ENCODE measurements around the gene PLPPR1. TPM values are rescaled to one million over a fixed set of nuclear protein-coding genes. Genes with fewer than 3 reads are reported as not detected.
"Not testable (repeated sequence)": the region's sequence is repeated elsewhere in the genome, so short reads cannot be mapped to it uniquely, and the experiment has no call there.

Gene PLPPR1
- total and polyA plus RNA-seq, 8 donors, result 0.30 to 3.1 (median 0.55) TPM; not detected in 1

- H3K27ac ChIP-seq, result peak overlapping the region in 2 of 4 donors; percentile 79 to 84
- intact Hi-C loops (cut with DNase I), result no loop called here
- no peaks in the 10 kb centered on the region for H3K36me3 ChIP-seq
- no peaks in the 10 kb centered on the region for H3K27me3 ChIP-seq
- ATAC-seq, result peak in 1 of 4 donors; percentile 22
- no peak for FAIRE-seq
- H3K4me1 ChIP-seq, result peaks cover 10 to 30% (median 28%) of the 10 kb centered on the region in 3 donors
- H3K4me3 ChIP-seq, result no peak overlapping the region
- no peak for DNase-seq
- H3K9me3 ChIP-seq, result no peaks in the 10 kb centered on the region
- no peak for TF ChIP-seq CTCF (IDR thresholded peaks at IDR 0.05)
- 39 to 49% methylated on average over 2 of the region's 2 CpGs for WGBS, 2 donors
These were observed 296.5 kb downstream of the PLPPR1 start for GRCh38 chr9:101325053-101325452.

DNA sequence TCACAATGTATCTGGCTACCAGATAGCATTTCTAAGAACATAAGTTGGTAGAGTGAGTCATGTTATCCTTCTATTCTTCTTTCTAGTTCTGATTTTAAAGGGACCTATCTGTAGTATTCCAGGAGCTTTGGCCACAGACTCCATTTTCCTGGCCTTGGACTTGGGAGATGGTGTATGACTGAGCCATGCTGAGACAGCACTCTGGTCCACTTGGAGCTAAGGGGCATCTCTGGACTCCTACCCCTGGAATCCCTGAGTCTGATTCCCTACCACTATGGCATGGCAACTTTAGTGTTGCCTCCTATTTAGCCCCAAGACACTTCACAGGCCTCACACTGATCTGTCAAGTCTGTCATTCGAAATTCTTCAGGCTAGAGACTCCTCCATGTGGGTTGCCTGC lies 297.5 kb downstream of the PLPPR1 start:
- Histone ChIP-seq H3K27ac (peak overlapping the region in 3 of 4 donors; percentile 69 to 84 (median 79)), H3K4me3 (no peak overlapping the region), H3K36me3 (no peaks in the 10 kb centered on the region), H3K9me3 (no peaks in the 10 kb centered on the region), H3K4me1 (peaks cover 10 to 30% (median 28%) of the 10 kb centered on the region in 3 donors), H3K27me3 (no peaks in the 10 kb centered on the region)
- WGBS, 2 donors, result 35 to 41% methylated on average over 1 of the region's 1 CpG
- DNase-seq (no peak), ATAC-seq (peak; percentile 17 to 32 (median 26)), FAIRE-seq (no peak)
- intact Hi-C loops (cut with DNase I), result no loop called here
- no peak for TF ChIP-seq CTCF (IDR thresholded peaks at IDR 0.05)

DNA sequence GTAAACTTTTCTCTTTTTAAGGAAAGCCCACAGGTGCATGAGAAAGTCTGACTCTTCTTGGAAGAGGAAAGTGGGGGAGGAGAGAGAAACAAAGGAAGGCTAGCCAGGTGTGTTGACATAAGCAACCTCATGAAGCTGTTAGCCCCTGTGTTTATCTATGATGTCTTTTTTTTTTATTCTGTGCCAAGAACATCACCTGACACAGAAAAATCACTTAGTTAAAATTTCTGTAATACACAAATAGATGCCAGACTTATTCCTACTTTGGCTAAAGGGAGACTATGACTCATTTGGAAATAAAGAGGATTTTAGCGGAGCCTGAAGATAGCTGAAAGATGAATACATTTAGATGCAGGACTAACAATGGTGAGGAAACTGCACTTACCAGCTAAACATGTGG lies 298.0 kb downstream of the PLPPR1 start:
- peak; percentile 83 to 90 (median 87) for ATAC-seq
- FAIRE-seq, result no peak
- peak in 2 of 6 donors; percentile 35 to 52 for DNase-seq
- intact Hi-C loops (cut with DNase I), result no loop called here
- Histone ChIP-seq H3K4me1 (peaks cover 10 to 30% (median 28%) of the 10 kb centered on the region in 3 donors), H3K4me3 (no peak overlapping the region), H3K9me3 (no peaks in the 10 kb centered on the region), H3K27ac (peak overlapping the region in 3 of 4 donors; percentile 69 to 84 (median 79)), H3K36me3 (no peaks in the 10 kb centered on the region), H3K27me3 (no peaks in the 10 kb centered on the region)
- TF ChIP-seq CTCF (IDR thresholded peaks at IDR 0.05), result no peak
- WGBS, 2 donors, result 31 to 35% methylated on average over 1 of the region's 1 CpG

DNA sequence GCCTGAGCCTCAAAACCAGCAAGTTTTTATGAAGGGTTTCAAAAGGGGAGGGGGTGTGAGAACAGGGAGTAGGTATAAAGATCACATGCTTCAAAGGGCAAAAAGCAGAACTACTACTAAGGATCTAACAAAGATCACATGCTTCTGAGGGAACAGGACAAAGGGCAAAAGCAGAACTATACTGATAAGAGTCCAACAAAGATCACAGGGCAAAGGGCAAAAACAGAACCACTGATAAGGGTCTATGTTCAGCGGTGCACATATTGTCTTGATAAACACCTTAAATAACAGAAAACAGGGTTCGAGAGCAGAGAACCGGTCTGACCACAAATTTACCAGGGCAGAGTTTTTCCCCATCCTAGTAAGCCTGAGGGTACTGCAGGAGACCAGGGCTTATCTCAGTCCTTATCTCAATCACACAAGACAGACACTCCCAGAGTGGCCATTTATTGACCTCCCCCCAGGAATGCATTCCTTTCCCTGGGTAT lies 298.9 kb downstream of the PLPPR1 start:
- H3K9me3 ChIP-seq; H3K27me3 ChIP-seq; FAIRE-seq; H3K4me3 ChIP-seq; intact Hi-C loops (cut with DNase I); DNase-seq; H3K36me3 ChIP-seq: not testable (repeated sequence)
- Histone ChIP-seq H3K27ac (peak overlapping the region in 2 of 4 donors; percentile 79 to 84), H3K4me1 (peaks cover 10 to 30% (median 28%) of the 10 kb centered on the region in 3 donors)
- ATAC-seq, result peak in 1 of 4 donors; percentile 9
- WGBS, 2 donors, result 16 to 26% methylated on average over 3 of the region's 3 CpGs

DNA sequence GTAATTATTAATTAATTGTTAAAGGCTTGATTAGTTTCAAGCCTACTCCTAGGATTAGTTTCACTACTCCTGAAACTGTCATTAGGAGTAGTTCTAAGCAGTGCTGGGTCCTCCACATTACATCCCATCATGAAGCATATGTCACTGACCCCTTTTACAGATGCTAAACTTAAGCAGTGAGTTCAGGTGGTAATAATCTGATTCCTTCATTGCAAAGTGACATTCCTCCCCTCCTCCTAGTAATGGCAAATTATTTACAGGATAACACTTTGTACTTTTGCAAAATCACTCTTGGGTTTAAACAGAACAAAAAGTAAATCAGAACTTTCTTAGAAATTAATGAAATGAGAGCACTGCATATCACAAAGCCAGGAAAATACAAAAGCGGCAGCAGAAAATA lies 303.8 kb downstream of the PLPPR1 start:
- Histone ChIP-seq H3K36me3 (no peaks in the 10 kb centered on the region), H3K27ac (no peak overlapping the region), H3K4me1 (no peaks in the 10 kb centered on the region), H3K9me3 (no peaks in the 10 kb centered on the region), H3K27me3 (no peaks in the 10 kb centered on the region), H3K4me3 (no peak overlapping the region)
- FAIRE-seq (no peak), DNase-seq (no peak), ATAC-seq (no peak)
- intact Hi-C loops (cut with DNase I), result no loop called here
- WGBS, 2 donors, result 91 to 95% methylated on average over 1 of the region's 1 CpG
- TF ChIP-seq CTCF (IDR thresholded peaks at IDR 0.05), result no peak

Measured in pancreas (tissue), 10 donors.